Measurements from ENCODE around the gene SPTLC2. TPM values are rescaled to one million over a fixed set of nuclear protein-coding genes. Genes with fewer than 3 reads are reported as not detected.

The SPTLC2 gene
- total and polyA plus RNA-seq, 7 donors = 2.4 to 9.0 (median 5.8) TPM

DNA sequence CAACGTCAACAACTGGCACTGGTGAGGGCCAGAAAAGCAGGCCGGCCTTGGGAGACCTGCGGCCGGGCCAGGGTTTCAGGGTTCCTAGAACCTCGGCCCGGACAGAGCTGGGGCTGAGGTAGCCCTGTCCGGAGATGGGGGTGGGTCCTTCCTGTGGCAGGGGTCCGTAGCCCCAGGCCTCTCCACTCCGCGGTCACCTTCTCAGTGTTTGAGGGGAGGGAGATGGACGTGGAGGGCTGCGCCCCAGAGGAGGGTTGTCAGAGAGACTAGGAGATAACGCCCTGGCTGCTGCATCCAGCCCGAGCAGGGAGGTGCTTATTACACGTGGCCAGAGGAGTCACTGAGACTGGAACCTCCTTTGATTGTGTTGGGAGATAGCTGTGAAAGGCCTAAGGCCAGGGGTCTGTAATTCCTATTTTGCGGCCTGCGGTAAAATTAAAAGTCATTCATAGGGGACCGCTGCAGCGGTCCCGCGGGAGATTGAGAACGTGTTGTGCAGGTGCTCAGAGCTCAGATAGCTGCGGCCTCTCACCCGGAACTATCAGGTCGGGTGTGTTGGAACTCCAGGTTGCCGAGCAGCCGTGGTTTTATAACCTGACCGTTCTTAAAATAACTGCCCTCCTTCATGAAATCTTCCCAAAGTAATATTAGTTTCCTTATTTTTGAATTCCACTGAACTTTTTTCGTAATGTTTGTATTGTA lies 158.0 kb downstream of the SPTLC2 start:
- Histone ChIP-seq H3K4me3 (peak overlapping the region; percentile 99), H3K36me3 (ENCODE audit: insufficient read depth in 1 of 2, low read depth in 1 of 2) (peaks cover 3 to 45% of the 10 kb centered on the region in 2 donors), H3K9me3 (no peaks in the 10 kb centered on the region), H3K4me1 (peaks cover 20% of the 10 kb centered on the region), H3K27ac (peak overlapping the region; percentile 85), H3K27me3 (ENCODE audit: insufficient read depth in 3 of 3, low read length in 2 of 3) (no peaks in the 10 kb centered on the region)
- TF ChIP-seq, protein P1, sequence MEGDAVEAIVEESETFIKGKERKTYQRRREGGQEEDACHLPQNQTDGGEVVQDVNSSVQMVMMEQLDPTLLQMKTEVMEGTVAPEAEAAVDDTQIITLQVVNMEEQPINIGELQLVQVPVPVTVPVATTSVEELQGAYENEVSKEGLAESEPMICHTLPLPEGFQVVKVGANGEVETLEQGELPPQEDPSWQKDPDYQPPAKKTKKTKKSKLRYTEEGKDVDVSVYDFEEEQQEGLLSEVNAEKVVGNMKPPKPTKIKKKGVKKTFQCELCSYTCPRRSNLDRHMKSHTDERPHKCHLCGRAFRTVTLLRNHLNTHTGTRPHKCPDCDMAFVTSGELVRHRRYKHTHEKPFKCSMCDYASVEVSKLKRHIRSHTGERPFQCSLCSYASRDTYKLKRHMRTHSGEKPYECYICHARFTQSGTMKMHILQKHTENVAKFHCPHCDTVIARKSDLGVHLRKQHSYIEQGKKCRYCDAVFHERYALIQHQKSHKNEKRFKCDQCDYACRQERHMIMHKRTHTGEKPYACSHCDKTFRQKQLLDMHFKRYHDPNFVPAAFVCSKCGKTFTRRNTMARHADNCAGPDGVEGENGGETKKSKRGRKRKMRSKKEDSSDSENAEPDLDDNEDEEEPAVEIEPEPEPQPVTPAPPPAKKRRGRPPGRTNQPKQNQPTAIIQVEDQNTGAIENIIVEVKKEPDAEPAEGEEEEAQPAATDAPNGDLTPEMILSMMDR (IDR thresholded peaks at IDR 0.05) = no peak
- DNase-seq (peak in 1 of 2 donors; percentile 67), ATAC-seq (peak; percentile 4 to 48 (median 15))
- WGBS, 3 donors = 0 to 1% (median 1%) methylated on average over 29 of the region's 29 CpGs
- intact Hi-C loops (cut with DNase I) = loop anchor here (5.0 to 10.0 kb wide), 5 partner anchors 81 to 249 kb away; partner anchors contain the start of genes ALKBH1 (in 2 of the 2), GSTZ1 (in 2 of the 2), POMT2 (in 2 of the 2) and SLIRP (in 2 of the 2)

DNA sequence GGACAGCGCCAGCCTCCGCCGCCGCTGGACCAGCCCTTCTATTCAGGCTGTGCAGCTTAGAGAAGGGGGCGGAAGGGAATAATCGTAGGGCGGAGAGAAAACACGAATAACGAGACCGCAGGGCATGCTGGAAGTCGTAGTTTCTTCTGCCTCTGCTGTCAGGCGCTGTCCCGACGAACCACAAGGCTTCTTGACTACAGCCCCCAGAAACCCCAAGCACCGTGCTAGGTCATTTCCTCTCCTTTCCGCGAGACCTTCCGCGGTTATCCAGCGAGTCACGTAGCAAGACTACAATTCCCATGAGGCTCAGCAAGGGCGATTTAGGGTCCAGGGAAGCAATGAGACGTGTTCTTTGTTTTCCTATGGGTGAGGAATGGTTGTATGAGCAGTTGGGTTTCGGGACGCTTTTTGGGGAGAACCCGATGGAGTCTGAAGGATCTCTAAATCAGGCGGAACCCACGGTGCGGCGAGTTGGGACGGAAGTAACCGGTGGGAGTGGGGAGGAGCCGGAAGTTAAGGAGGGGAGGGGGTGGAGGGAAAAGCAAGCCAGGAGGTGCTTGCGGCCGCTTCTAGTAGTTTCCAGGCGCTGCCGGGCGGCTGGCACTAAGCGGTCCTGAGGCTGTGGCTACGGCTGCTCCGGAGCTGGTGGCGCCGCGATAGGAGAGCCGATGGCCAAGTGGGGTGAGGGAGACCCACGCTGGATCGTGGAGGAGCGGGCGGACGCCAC lies 158.8 kb downstream of the SPTLC2 start, which contains the start of the genes AHSA1 and VIPAS39:
TSS of gene AHSA1 (plus strand) at position 572 of the 727 bp plus-strand sequence. CDS start at position 669, 97 bp downstream.
TSS of gene VIPAS39 (minus strand) at position 80 of the 727 bp plus-strand sequence. CDS start 3,499 bp downstream, outside the sequence.
- intact Hi-C loops (cut with DNase I) = loop anchor here (5.0 to 10.0 kb wide), 5 partner anchors 80 to 250 kb away; partner anchors contain the start of genes ALKBH1 (in 2 of the 2), GSTZ1 (in 2 of the 2), POMT2 (in 2 of the 2) and SLIRP (in 2 of the 2)
- peaks cover 20% of the 10 kb centered on the region for H3K4me1 ChIP-seq
- peaks cover 2 to 45% of the 10 kb centered on the region in 2 donors for H3K36me3 ChIP-seq (ENCODE audit: insufficient read depth in 1 of 2, low read depth in 1 of 2)
- H3K27ac ChIP-seq = peak within 1 kb of the TSS; percentile 85
- peak within 1 kb of the TSS; percentile 99 for H3K4me3 ChIP-seq
- no peaks in the 10 kb centered on the region for H3K27me3 ChIP-seq (ENCODE audit: insufficient read depth in 3 of 3, low read length in 2 of 3)
- WGBS, 3 donors = 0 to 1% (median 1%) methylated on average over 50 of the region's 50 CpGs
- TF ChIP-seq, protein P1 (IDR thresholded peaks at IDR 0.05) = no peak
- ATAC-seq (peak; percentile 97 to 99 (median 98)), DNase-seq (peak; percentile 93 to 96)
- no peaks in the 10 kb centered on the region for H3K9me3 ChIP-seq

DNA sequence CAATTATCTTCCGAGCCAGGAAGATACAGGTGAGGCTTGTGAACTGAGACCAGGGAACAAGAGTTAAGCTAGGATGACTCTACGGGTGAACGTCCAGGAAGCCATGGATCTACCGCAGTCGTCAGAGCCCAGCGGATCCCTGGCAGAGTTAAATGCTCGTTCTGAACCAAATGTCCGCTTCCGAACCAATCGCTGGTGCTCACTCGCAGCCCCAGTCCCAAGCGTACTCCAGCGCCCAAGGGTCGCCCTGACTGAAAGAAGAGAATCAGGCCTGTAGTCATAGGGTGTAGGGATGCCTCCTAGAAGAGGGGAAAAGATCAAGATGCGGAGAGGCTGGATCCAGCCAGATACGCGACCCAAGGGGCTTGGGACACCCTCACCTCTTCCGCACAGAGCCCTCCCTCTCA lies 159.3 kb downstream of the SPTLC2 start:
- DNase-seq (no peak), ATAC-seq (peak in 3 of 4 donors; percentile 0 to 10 (median 9))
- TF ChIP-seq, protein P1 (IDR thresholded peaks at IDR 0.05) = no peak
- peaks cover 20% of the 10 kb centered on the region for H3K4me1 ChIP-seq
- H3K27me3 ChIP-seq (ENCODE audit: insufficient read depth in 3 of 3, low read length in 2 of 3) = no peaks in the 10 kb centered on the region
- H3K4me3 ChIP-seq = peak overlapping the region; percentile 99
- H3K9me3 ChIP-seq = no peaks in the 10 kb centered on the region
- 0 to 1% (median 0%) methylated on average over 18 of the region's 18 CpGs for WGBS, 3 donors
- intact Hi-C loops (cut with DNase I) = loop anchor here (5.0 to 10.0 kb wide), 5 partner anchors 80 to 250 kb away; partner anchors contain the start of genes ALKBH1 (in 2 of the 2), GSTZ1 (in 2 of the 2), POMT2 (in 2 of the 2) and SLIRP (in 2 of the 2)
- H3K27ac ChIP-seq = peak overlapping the region; percentile 85
- peaks cover 0 to 44% of the 10 kb centered on the region in 2 donors for H3K36me3 ChIP-seq (ENCODE audit: insufficient read depth in 1 of 2, low read depth in 1 of 2)

Other genes starting within 250 kb of the SPTLC2 start
- 1 to 10 TPM; 2.8 to 3.5 (median 3.1) TPM for gene TMED8, start 239.5 kb downstream of the SPTLC2 start, total RNA-seq
- 1 to 10 TPM; 1.5 to 9.2 (median 2.8) TPM for gene TMED8, start 239.5 kb downstream of the SPTLC2 start, polyA plus RNA-seq
- under 1 TPM in 1 of 4 donors, not detected in 3; 0.21 TPM for gene SAMD15, start 239.3 kb downstream of the SPTLC2 start, total RNA-seq
- gene SAMD15, start 239.3 kb downstream of the SPTLC2 start, polyA plus RNA-seq = under 1 TPM; 0.12 to 0.75 (median 0.17) TPM
- under 1 TPM in 3 of 4 donors, not detected in 1; 0.21 to 0.32 (median 0.26) TPM for gene NOXRED1, start 193.1 kb downstream of the SPTLC2 start, total RNA-seq
- under 1 TPM; 0.13 to 0.34 (median 0.22) TPM for gene NOXRED1, start 193.1 kb downstream of the SPTLC2 start, polyA plus RNA-seq
- 10 to 100 TPM in 3 of 4 donors, 1 to 10 TPM in 1; 9.6 to 13.5 (median 11.7) TPM for gene VIPAS39, start 159.0 kb downstream of the SPTLC2 start, total RNA-seq
- 10 to 100 TPM in 2 of 3 donors, 1 to 10 TPM in 1; 9.8 to 22.2 (median 15.2) TPM for gene VIPAS39, start 159.0 kb downstream of the SPTLC2 start, polyA plus RNA-seq
- gene AHSA1, start 158.5 kb downstream of the SPTLC2 start, total RNA-seq = 100 to 1,000 TPM; 180 to 271 (median 189) TPM
- gene AHSA1, start 158.5 kb downstream of the SPTLC2 start, polyA plus RNA-seq = 100 to 1,000 TPM; 206 to 246 (median 207) TPM
- not detected for gene ISM2, start 117.8 kb downstream of the SPTLC2 start, total RNA-seq
- gene ISM2, start 117.8 kb downstream of the SPTLC2 start, polyA plus RNA-seq = under 1 TPM in 1 of 3 donors, not detected in 2; 0.04 TPM
- 10 to 100 TPM in 2 of 4 donors, 1 to 10 TPM in 2; 7.7 to 14.9 (median 10.4) TPM for gene ALKBH1, start 91.4 kb upstream of the SPTLC2 start, total RNA-seq
- gene ALKBH1, start 91.4 kb upstream of the SPTLC2 start, polyA plus RNA-seq = 10 to 100 TPM in 1 of 3 donors, 1 to 10 TPM in 2; 8.7 to 17.6 (median 9.8) TPM
- gene SLIRP, start 91.5 kb upstream of the SPTLC2 start, total RNA-seq = 100 to 1,000 TPM; 129 to 185 (median 143) TPM
- 100 to 1,000 TPM; 457 to 578 (median 486) TPM for gene SLIRP, start 91.5 kb upstream of the SPTLC2 start, polyA plus RNA-seq
- 10 to 100 TPM; 50.4 to 95.0 (median 66.4) TPM for gene SNW1, start 144.5 kb upstream of the SPTLC2 start, total RNA-seq
- 10 to 100 TPM; 49.2 to 83.7 (median 60.3) TPM for gene SNW1, start 144.5 kb upstream of the SPTLC2 start, polyA plus RNA-seq
- gene ADCK1, start 183.5 kb upstream of the SPTLC2 start, total RNA-seq = 1 to 10 TPM; 3.8 to 6.6 (median 5.4) TPM
- 1 to 10 TPM; 7.2 to 9.1 (median 8.9) TPM for gene ADCK1, start 183.5 kb upstream of the SPTLC2 start, polyA plus RNA-seq

All from psoas muscle (tissue), 8 donors.